DOHH2 (cell line): ENCODE measurements around the gene GAST.

Experiments used
- CTCF ChIP-seq: fragments of 200-600 bp; sonication (generic); IDR thresholded peaks from one replicate; pipeline ENCODE4 v1.5.1; 2014; ENCODE audit warnings: antibody characterized with exemption, mild to moderate bottlenecking, low read depth, low read length; ENCODE audit not compliant: poor library complexity, severe bottlenecking
- EZH2phosphoT487 ChIP-seq: fragments of 200-600 bp; sonication (generic); IDR thresholded peaks from 2 replicates; pipeline ENCODE4 v1.6.1; 2017; ENCODE audit warnings: borderline replicate concordance, mild to moderate bottlenecking, antibody characterized with exemption, low read length, moderate library complexity, mixed read lengths

GRCh38 chr17:41763327-41763726 lies 51.2 kb downstream of the GAST start:
- TF ChIP-seq CTCF, result no peak
- TF ChIP-seq EZH2phosphoT487, result no peak
